EL (cell line): ENCODE data around the gene ZNF768.
"Not testable (repeated sequence)": the region's sequence is repeated elsewhere in the genome, so short reads cannot be mapped to it uniquely, and the experiment has no call there.

Experiments
- DNase-seq: peaks from one replicate; pipeline ENCODE4 v3.0.0-alpha.2; 2016

ZNF768 gene

DNA sequence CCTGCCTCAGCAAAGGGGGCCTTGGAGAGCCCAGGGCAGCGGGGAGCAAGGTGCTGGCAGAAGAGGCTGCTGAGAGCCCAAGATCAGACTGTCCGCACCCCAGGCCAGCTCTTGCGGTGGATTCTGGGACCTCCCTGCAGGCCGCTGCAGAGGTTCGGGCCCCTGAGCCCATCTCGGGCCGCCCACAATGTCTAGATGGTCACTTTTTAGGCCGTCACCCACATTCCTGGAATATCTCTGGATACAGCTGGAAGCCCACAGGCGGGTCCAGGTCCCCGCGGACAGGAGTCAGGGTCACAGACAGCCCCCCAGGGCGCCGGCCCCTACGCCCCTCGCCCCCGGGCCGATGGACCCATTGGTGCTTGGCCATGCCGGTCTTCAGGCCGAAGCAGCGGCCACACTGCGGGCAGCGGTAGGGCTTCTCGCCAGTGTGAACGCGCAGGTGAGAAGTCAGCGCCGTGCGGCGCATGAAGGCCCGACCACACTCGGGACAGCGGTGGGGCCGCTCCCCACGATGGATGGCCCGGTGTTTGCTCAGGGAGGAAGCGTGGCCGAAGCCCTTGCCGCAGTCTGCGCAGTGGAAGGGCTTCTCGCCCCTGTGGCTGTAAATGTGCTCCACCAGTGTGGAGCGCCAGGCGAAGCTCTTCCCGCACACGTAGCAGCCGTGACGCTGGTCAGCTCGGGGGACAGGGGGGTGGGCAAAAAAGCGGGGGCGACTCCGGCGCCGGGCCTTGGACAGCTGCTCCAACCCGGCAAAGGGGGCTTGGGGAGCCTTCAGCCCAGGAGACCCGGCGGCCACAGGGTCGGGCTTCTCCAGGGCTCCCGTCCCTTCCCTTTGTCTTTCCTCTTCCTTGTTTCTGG lies 6.1 kb upstream of the ZNF768 start:
- no peak for DNase-seq

DNA sequence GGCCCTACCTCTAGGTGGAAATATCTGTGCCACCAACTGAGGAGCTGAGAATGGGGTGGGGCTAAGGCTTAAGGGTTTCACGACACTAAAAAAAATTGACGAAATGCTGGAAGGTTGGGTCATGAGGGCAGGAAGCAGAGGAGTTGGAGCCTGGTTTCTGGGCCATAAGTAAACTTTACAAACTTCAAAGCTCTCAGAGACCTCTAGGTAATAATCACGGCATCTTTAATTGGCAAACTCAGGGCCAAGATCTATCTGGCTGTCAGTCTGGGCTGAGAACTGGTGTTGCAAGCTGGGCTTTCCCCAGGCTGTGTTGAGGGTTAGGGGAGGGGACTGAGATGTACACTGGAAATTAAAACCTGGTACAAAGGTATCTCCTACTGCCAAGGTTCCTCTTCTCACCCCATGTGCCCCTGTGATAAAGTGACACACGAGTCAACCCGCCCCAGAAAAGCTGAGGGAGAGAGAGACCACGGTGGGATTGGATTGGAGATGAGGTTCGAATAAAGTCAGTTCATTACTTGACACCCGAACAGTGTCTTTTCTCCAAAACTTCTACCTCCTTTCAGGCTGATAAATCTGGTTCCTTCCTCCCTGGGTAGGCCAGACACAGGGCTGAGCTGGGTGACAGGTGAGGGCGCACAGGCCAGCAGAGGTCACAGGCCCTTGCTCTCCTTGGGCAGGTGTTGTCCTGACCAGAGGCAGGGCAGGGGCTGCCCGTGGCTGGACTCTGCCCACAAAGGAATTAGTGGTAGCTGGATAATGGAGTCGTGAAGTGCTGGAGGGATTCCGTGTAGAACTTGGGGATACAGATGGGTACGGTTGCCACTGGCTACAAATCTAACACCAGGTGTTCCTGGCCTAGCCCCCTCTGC lies 4.0 kb upstream of the ZNF768 start:
- DNase-seq = no peak

DNA sequence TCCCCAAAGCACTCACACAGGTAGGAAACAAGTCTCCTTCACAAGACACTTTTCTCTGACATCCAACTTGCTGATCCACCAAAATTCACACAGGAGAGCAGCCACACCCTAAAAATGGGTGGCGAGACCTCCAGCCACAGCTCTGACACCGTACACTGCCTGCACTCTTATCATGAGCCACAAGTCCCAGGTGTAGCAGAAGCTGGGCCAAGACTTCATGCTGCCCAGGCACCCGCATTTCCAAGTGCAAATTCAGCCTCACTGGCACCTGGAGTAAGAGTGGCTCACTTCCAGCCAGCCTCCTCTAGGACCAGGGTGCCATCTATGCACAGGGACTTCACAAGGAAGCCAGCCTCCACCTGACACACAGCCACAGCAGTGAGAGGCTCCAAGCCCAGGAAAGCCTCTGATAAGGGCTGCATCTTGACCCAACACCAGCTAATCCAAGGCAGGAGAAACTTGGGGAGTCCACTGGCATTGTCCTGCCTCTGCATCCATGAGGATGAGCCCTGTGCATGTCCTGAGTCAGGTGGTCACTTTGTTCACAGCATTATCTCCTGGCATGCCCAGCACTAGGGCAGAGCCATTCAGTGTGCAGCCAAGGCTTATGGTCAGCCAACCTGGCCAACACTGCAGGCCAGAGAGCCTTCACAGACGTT lies 2.6 kb upstream of the ZNF768 start:
- DNase-seq = no peak

DNA sequence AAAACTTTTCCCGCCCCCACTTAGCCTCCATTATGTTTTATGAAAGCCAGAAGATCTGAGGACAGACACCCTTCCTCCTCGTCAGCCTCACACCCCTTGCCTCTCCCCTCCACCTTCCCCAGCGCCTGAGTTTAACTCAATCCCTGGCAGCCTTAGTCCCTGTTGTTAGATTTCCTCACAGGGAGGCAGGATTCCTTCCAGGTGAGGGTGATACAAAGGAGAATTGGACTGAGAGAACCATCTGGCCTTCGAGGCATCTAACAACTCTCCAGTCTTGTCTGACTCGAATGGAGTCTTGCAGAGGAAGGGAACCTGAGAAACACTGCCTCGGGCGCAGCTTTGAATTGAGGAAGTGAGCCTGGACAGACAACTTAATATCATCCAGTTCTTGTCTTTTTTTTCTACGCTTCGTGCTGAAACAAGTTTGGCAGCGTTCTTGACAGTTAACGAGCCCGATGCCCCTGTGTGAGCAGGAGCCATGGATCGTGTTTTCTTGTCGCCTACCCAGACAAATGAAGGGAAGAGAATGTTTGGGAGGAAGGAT lies 1.3 kb upstream of the ZNF768 start:
- DNase-seq = no peak

DNA sequence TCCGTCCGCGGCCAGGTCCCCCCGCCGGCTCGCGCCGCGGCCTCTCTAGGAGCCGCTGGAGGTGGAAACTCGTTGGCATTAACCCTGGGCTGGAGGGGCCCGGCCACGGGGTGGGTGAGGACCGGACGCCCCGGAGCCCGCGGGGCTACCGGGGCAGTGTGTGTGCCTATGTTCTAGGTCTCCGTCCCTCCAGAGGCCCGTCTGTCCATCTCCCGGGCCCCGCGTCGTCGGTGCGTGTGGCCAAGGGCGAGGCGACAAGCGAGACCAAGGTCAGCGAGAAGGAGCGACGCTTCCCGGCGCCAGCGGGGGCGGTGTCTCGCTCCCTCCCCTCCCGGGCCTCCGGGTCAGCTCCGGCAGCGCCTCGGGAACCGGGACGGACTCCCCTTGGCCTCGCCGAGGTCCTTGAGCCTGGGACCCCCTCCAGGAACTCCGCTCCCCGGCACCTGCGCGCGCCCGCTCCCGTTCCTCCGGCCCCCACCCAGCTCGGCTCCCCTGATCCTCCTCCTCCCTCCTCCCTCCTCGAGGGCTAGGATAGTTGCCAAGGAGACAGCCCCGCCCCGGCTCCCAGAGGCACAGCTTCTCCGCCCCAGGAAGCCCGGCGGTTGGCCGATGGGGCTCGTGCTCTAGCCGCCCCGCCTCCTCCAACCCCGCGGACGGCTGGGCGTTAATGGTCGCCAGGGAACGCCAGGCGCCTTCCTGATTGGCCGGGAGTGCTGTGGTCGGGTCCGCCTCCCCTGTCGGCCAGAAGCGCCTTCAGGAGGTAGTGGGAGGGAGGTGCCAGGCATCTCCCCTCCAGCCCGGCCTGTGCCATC lies 663 bp upstream of the ZNF768 start:
- DNase-seq = peak; percentile 99

DNA sequence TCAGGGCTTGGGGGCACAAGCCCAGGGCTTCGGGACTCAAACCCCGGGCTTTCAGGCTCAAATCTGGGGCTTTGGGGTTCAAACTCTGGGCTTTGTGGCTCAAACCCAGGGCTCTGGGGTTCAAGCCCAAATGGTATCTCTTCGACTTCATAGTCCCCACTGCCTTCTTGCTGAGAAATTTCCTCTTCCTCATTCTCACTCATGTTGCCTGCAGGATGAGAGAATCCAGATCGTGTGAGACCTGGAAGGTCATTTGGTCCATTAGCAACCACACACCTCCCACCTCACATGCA lies 576 bp downstream of the ZNF768 start:
- DNase-seq = no peak

DNA sequence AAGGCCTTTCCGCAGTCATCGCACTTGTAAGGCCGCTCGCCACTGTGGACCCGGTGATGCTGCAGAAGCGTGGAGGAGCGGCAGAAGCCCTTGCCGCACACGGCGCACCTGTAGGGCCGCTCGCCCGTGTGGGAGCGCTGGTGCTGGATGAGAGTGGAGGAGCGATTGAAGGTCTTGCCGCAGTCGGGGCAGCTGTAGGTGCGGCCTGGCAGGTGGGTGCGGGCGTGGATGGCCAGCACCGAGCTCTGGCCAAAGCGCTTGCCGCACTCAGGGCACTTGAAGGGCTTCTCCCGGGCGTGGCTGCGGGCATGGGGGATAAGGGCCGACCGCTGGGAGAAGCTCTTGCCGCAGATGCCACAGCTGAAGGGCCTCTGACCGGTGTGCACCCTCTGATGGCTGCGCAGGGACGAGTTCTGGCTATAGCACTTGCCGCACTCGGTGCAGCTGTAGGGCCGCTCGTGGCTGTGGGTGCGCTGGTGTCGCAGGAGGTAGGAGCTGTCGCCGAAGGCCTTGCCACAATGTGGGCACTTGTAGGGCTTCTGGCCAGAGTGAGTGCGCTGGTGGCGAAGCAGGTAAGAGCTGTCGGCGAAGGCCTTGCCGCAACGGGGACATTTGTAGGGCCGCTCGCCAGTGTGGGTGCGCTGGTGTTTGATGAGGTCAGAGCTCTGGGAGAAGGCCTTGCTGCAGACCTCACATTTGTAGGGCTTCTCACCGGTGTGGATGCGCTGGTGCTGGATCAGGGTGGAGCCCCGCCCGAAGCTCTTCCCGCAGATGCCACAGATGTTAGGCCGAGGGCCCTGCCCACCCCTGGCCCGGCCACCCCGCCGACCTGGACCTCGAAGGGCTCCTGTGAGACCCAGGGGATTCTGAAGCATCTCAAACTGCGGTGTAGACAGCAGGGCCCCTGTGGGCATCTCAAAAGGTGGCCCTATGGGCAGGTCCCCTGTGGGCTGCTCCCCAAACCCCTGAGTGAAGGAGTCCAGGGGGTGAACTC lies 1.5 kb downstream of the ZNF768 start:
- DNase-seq = no peak

DNA sequence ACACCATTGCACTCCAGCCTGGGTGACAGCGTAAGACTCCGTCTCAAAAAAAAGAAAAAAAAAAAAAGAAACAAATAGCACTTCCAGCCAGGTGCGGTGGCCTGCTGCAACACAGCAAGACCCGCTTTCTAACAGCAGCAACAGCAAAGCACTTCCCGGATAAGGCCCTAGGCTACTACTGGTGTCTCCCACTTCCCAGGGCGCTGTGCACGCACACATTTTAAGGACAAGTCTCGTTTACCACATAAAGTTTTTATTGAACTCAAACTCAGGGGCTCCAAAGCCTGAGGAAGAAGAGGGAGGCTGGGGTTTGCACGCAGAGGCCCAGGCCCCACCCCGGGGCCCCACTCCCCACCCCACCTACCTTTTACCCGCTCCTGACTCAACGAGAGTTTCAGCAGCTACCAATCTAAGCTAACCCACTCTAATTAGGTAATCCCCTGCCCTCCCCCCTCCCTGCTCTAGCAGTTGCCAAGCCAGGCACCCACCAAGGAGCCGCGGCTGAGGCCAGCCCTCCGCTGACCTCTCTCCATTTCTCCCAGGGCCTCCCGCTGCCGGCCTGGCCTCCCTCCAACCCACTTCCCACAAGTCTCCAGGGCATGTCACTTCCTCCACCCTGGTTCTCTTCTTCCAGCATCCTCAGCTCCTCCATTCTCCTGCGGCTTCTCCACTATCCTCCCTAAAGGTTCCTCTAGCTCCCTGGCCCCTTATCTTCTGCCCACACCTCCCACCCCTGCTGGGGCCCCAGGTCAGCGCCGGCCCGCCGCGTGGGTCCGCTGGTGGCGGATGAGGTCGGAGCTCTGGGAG lies 2.4 kb downstream of the ZNF768 start:
- DNase-seq = no peak

DNA sequence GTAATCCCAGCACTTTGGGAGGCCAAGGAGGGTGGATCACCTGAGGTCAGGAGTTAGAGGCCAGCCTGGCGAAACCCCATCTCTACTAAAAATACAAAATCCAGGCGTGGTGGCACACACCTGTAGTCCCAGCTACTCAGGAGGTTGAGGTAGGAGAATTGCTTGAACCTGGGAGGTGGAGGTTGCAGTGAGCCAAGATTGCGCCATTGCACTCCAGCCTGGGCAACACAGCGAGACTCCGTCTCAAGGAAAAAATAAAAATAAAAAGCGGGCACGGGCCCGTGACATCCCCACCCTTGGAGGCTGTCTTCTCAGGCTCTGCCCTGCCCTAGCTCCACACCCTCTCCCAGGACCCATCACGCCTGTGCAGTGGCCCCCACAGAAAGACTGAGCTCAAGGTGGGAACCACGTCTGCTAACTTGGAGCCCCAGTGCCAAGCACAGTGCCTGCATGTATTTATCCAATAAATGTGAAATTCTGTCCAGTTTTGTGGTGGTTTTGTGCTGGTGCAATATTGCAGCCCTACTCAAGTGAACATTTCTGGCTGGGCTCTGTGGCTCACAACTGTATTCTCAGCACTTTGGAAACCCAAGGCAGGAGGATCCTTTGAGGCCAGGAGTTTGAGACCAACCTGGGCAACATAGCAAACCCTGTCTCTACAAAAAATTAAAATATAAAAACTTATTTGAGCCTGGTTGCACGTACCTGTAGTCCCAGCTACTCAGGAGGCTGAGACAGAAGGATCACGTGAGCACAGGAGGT lies 3.5 kb downstream of the ZNF768 start:
- DNase-seq = not testable (repeated sequence)

DNA sequence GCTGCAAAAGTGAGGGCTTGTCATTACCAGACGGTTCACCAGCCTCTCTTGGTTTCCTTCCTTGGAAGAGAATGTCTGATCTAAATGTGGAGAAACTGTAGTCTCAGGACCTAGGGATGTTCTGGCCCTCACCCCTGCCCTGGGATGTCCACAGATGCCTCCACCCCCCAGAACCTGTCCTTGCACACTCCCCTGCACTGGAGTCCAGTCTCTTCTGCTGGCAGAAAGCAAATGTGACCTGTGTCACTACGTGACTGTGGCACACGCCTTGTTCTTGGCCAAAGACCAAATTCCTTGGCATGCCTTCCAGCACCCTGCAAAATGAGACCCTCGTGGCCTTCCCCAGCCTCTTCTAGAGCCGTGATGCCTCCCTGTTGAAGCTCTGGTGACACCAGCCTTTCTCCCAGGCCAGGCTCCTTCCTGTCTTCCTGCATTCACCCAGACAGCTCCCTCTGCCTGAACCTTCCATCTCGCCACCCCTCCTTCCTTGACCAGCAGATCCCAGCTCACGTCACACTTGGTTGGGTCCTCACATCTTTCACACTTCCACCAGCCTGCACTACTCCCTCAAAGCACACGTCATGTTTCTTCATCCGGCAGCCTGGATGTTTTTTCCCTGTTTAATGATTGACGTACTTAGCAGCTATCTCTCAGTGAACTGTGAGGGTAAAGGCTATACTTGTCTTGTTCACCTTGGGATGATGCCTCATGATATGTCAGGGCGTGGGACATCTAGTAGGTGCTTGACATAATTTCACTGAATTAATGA lies 4.3 kb downstream of the ZNF768 start:
- DNase-seq = no peak

DNA sequence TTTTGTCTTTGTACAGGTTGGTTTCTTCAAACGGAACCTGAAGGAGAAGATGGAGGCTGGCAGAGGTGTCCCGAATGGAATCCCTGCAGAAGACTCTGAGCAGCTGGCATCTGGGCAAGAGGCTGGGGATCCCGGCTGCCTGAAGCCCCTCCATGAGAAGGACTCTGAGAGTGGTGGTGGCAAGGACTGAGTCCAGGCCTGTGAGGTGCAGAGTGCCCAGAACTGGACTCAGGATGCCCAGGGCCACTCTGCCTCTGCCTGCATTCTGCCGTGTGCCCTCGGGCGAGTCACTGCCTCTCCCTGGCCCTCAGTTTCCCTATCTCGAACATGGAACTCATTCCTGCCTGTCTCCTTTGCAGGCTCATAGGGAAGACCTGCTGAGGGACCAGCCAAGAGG lies 4.9 kb downstream of the ZNF768 start:
- no peak for DNase-seq

DNA sequence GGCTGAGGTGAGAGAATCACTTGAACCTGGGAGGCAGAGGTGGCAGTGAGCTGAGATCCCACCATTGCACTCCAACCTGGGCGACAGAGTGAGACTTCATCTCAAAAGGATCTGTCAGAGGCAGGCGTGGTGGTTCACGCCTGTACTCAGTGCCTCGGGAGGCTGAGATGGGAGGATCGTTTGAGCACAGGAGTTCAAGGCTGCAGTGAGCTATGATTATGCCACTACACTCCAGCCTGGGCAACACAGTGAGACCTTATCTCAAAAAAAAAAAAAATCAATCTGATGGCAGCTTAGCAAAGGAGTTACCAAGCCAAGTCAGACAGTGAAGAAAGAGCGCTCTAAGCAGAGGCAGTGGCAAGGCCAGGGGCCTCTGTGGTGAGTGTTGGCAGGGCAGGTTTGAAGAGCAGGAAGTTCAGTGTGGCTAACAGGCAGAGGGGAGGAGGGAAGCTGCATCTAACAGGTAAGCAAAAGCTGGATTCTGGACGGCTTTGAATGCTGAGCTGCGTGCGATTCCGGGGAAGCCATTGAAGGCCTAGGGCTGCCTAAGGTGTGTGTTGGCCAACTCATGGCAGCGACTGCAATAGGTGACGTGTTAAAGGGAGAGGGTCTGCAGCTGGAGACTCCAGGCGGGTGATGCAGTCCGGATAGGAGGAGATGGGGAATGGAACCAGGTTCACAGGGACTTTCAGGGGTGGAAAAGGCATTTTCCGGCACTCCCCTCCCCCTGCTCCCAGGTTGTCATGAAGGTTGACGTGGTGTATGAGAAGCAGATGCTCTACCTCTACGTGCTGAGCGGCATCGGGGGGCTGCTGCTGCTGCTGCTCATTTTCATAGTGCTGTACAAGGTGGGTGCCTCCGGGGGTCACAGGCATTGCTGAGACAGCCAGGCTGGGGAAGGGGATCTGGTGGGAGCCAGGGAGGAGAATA lies 7.0 kb downstream of the ZNF768 start:
- no peak for DNase-seq

DNA sequence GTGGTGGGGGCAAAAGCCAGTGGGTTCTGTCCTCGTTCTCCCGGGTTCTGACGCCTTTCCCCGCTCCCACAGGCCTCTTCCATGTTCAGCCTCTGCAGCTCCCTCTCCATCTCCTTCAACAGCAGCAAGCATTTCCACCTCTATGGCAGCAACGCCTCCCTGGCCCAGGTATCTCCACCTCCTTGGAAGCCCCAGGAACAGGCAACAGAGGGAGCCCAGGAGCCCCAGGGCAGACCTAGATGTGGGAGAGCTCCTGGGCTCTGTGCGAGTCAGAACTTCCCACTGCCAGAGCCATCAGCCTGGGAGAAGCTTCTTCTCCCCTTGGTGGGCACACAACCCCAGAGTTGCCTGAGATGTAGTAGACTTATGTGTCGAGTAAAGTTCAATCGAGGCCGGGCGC lies 7.8 kb downstream of the ZNF768 start:
- no peak for DNase-seq

DNA sequence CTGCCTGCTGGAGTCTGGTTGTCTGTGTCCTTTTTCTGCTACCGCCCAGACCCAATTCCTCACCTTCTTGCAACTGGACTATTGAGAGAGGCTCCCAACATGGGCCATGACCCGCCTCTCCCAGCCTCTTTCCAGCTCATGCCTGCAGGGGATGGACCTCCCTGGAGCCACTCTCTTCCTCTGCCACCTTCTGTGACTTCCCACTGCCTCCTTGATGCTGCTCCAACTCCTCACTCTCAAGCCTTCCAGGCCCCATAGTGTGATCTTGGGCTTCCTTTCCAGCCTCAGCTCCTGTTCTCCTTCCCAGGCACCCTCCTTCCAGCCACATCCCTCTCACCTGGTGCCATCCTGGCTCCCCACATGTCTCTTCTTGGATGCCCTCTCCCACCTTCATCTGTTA lies 11.1 kb downstream of the ZNF768 start:
- DNase-seq = no peak

DNA sequence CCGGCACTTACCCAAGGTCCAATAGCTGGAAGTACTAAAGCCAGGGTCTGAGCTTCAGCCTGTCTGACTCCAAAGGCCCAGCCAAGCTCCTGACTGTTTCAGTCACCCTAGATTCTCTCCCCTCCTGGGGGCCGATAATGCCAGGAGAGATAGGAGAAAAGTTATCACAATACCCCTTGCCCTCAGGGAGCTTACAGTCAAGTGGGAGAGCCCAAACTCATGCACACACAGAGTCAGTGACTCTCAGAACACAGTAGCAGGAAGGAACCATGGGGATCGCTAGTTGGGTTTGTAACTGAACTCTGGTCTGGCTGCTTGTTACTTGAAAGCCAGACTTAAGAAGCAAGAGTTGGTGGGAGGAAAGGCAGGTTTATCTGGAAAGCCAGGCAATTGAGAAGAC lies 14.9 kb downstream of the ZNF768 start:
- DNase-seq = no peak

DNA sequence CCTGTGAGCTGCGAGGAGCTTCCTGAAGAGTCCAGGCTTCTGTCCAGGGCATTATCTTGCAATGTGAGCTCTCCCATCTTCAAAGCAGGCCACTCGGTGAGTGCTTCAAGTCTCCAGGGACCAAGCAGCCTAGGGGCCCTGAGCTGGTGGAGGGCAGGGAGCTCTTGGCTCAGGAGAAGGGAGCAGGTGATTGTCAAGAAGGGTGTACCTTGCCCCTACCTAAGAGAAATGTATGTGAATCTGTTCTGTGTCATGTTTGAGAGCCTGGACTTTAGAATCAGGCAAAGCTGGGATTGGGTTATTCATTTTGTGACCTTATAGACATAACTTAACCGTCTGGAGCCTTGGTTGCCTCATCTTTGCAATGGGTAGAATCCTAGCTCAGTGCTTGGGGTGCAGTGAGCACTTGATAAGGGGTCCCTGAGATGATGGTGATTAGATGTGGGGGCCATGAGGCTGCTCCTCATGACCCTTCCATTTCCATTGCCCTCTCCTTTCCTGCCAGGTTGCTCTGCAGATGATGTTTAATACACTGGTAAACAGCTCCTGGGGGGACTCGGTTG lies 15.9 kb downstream of the ZNF768 start:
- no peak for DNase-seq

DNA sequence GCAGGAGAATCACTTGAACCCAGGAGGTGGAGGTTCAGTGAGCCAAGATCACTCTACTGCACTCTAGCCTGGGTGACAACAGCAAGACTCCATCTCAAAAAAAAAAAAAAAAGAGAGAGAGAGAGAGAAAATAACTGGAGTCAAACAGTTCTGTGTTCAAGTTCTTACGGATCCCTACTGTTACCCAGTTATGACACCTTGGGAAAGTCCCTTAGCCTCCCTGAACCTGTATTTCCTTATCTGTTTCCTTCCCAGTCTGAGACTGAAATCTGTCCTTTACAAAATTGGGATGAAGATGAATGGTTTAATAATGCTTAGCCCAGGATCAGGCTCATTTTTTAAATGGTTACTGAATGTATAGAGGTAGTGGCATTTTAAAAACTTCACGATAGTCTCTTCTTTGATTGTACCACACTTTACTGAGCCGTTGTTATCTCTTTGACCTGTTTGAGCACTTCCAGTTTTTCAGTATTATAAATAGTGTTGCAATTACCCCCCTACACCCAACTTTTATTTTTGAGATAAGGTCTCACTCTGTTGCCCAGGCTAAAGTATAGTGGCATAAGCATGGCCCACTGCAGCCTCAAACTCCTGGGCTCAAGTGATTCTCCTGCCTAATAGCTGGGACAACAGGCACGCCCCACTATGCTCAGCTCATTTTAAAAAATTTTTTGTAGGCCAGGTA lies 17.1 kb downstream of the ZNF768 start:
- DNase-seq = no peak
